DOHH2 (cell line): ENCODE data around the gene JPH2.

Experiments used
- EZH2phosphoT487 ChIP-seq: fragments of 200-600 bp; sonication (generic); IDR thresholded peaks from 2 replicates; pipeline ENCODE4 v1.6.1; 2017; ENCODE audit warnings: borderline replicate concordance, mild to moderate bottlenecking, antibody characterized with exemption, low read length, moderate library complexity, mixed read lengths
- TF ChIP-seq, protein P1 (sequence below): fragments of 200-600 bp; sonication (generic); IDR thresholded peaks from one replicate; pipeline ENCODE4 v1.5.1; 2014; ENCODE audit warnings: antibody characterized with exemption, mild to moderate bottlenecking, low read depth, low read length; ENCODE audit not compliant: poor library complexity, severe bottlenecking

DNA sequence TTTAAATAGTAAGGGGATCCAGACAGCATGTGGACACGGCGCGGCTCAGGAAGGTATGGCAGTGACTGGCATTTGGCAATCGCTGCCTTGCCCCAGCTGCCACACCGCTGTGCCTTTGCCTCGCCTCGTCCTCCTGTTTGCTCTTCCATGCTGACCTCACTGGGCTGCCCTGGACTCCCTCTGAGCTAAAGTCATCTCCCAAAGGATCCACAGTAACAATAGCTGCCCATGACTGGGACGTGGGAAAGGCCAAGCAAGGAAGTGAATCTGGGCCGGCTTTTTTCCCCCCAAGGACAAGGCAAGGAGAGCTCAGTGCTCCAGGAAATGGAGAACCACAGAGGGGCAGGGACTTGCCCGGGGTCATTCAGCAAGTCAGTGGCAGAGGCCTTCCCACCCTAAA, 48.1 kb downstream of the JPH2 start:
- TF ChIP-seq, protein P1, sequence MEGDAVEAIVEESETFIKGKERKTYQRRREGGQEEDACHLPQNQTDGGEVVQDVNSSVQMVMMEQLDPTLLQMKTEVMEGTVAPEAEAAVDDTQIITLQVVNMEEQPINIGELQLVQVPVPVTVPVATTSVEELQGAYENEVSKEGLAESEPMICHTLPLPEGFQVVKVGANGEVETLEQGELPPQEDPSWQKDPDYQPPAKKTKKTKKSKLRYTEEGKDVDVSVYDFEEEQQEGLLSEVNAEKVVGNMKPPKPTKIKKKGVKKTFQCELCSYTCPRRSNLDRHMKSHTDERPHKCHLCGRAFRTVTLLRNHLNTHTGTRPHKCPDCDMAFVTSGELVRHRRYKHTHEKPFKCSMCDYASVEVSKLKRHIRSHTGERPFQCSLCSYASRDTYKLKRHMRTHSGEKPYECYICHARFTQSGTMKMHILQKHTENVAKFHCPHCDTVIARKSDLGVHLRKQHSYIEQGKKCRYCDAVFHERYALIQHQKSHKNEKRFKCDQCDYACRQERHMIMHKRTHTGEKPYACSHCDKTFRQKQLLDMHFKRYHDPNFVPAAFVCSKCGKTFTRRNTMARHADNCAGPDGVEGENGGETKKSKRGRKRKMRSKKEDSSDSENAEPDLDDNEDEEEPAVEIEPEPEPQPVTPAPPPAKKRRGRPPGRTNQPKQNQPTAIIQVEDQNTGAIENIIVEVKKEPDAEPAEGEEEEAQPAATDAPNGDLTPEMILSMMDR, result no peak
- no peak for TF ChIP-seq EZH2phosphoT487
